Measurements from ENCODE around the gene KRTAP10-11.

- no peak for TF ChIP-seq CTCF (IDR thresholded peaks at IDR 0.05 in 8 of 11, conservative IDR thresholded peaks at IDR 0.05 in 3 of 11)
- TF ChIP-seq POLR2A (IDR thresholded peaks at IDR 0.05) = no peak
Observed at GRCh38 chr21:44612669-44613229, 33.5 kb upstream of the KRTAP10-11 start.

All from spleen (tissue), 7 donors.